Spleen (tissue), 11 donors: ENCODE data around the gene EWSR1. TPM values are rescaled to one million over a fixed set of nuclear protein-coding genes. Genes with fewer than 3 reads are reported as not detected.

Source experiments
- DNase-seq: peaks from one replicate; pipeline ENCODE4 v3.0.0-alpha.2; 2020
- H3K27ac ChIP-seq, 8 donors: fragments of 200-600 bp; sonication (generic) in 7 of 8; 1 replicate in 4 of 8; 2 replicates in 4 of 8; pipeline versions ENCODE4 v1.5.0 to v1.8.0; 2016 to 2021; ENCODE audit warnings: inconsistent platforms in 4 of 8, mild to moderate bottlenecking in 4 of 8, moderate library complexity in 1 of 8
- H3K27me3 ChIP-seq, 7 donors: fragments of 200-600 bp; sonication (generic) in 6 of 7; replicated peaks in 1 of 7; 1 replicate in 4 of 7; 2 replicates in 3 of 7; pipeline versions ENCODE4 v1.5.0 to v1.8.0; 2016 to 2021; ENCODE audit warnings: inconsistent platforms in 3 of 7, mild to moderate bottlenecking in 1 of 7
- H3K36me3 ChIP-seq, 6 donors: fragments of 200-600 bp; sonication (generic) in 5 of 6; 1 replicate in 4 of 6; 2 replicates in 2 of 6; pipeline versions ENCODE4 v1.5.0 to v1.8.0; 2016 to 2021; ENCODE audit warnings: inconsistent platforms in 2 of 6
- H3K4me1 ChIP-seq, 6 donors: fragments of 200-600 bp; sonication (generic) in 5 of 6; 1 replicate in 3 of 6; 2 replicates in 3 of 6; pipeline versions ENCODE4 v1.5.0 to v1.8.0; 2016 to 2021; ENCODE audit warnings: inconsistent platforms in 3 of 6
- H3K4me3 ChIP-seq, 8 donors: fragments of 200-600 bp; sonication (generic) in 7 of 8; 1 replicate in 4 of 8; 2 replicates in 4 of 8; pipeline versions ENCODE4 v1.5.0 to v1.8.0; 2016 to 2021; ENCODE audit warnings: inconsistent platforms in 4 of 8, mild to moderate bottlenecking in 4 of 8, moderate library complexity in 2 of 8
- H3K9me3 ChIP-seq, 8 donors: fragments of 200-600 bp; sonication (generic) in 7 of 8; 1 replicate in 4 of 8; 2 replicates in 4 of 8; pipeline versions ENCODE4 v1.5.0 to v1.8.0; 2016 to 2021; ENCODE audit warnings: inconsistent platforms in 4 of 8
- CTCF ChIP-seq, 11 experiments: fragments of 200-600 bp in 7 of 11; fragments of 450-650 bp in 4 of 11; sonication (generic) in 4 of 11; IDR thresholded peaks in 8 of 11; conservative IDR thresholded peaks in 3 of 11; 1 replicate in 7 of 11; 2 replicates in 4 of 11; pipeline versions ENCODE4 v1.4.0 to v1.8.0; 2016 to 2021; ENCODE audit warnings: antibody characterized with exemption in 11 of 11, inconsistent platforms in 4 of 11, mild to moderate bottlenecking in 1 of 11
- POLR2A ChIP-seq, 3 donors: fragments of 450-650 bp; IDR thresholded peaks; one replicate each; pipeline ENCODE4 v1.5.1; 2017; ENCODE audit warnings: antibody characterized with exemption in 3 of 3, mild to moderate bottlenecking in 1 of 3
- POLR2AphosphoS5 ChIP-seq, 3 donors: sonication (generic); formaldehyde crosslinking; IDR thresholded peaks; one replicate each; pipeline ENCODE4 v1.5.1; 2017; ENCODE audit warnings: antibody characterized with exemption in 3 of 3
- WGBS, 5 donors: extraction: QIAGEN DNeasy Blood & Tissue Kit in 3 of 5; methylation state at CpG; one replicate each; pipeline versions ENCODE4 v1.1.5 to v1.1.7; 2013 to 2018; 5-methylcytosine and 5-hydroxymethylcytosine counted together
- intact Hi-C: fragments of 100-400 bp; cut with DNase I; formaldehyde crosslinking; loops from one replicate; pipeline ENCODE4 v1.15.0; 2023; ENCODE audit warnings: low total_unique reads
- polyA plus RNA-seq, 3 donors: library from polyadenylated mRNA; stranded (reverse); fragments of 200-250 nt; gene quantifications; one replicate each; pipeline ENCODE4 v1.2.1, GENCODE V29; 2013
- total RNA-seq, 7 donors: library from RNA; depleted of rRNA in 3 of 7; stranded (reverse); fragments of >200 nt in 3 of 7; fragmentation: NEBNext Ultra II Directional in 4 of 7; extraction: Animal tissue kit (Norgen Biotek cat#: 25700) in 4 of 7; gene quantifications; one replicate each; pipeline versions ENCODE4 v1.1.0 to v1.2.1, GENCODE V29; 2016 to 2021
- donor health status: healthy with polysubstance abuse.
- donor health status: DM: no; HTN: no; CAD: no; lungs with moderate emphysema.
- donor health status: DM: no; HTN: no; CAD: no.
- donor health status: Bipolar disorder and iron deficiency.
- donor health status: healthy.
- donor health status: DM: no; HTN: no; CAD: no.
- donor health status: DM: yes; HTN: yes; CAD: no.

EWSR1 gene
- total and polyA plus RNA-seq, 10 donors: 127 to 282 (median 239) TPM

GRCh38 chr22:29226351-29226981 lies 41.6 kb upstream of the EWSR1 start:
- WGBS, 5 donors: 77 to 94% (median 86%) methylated on average over 9 to 11 of the region's 11 CpGs
- peak overlapping the region; percentile 63 to 87 (median 86) for H3K27ac ChIP-seq
- intact Hi-C loops: no loop called here
- peaks cover 15 to 52% (median 32%) of the 10 kb centered on the region in 6 donors for H3K4me1 ChIP-seq
- peak; percentile 58 for DNase-seq
- TF ChIP-seq CTCF (IDR thresholded peaks at IDR 0.05 in 8 of 11, conservative IDR thresholded peaks at IDR 0.05 in 3 of 11) (no peak), POLR2AphosphoS5 (IDR thresholded peaks at IDR 0.05) (no peak), POLR2A (IDR thresholded peaks at IDR 0.05) (no peak)
- H3K27me3 ChIP-seq: peaks cover 0 to 12% (median 0%) of the 10 kb centered on the region in 7 donors
- no peaks in the 10 kb centered on the region for H3K36me3 ChIP-seq
- H3K9me3 ChIP-seq: no peaks in the 10 kb centered on the region
- H3K4me3 ChIP-seq: no peak overlapping the region

- H3K27ac ChIP-seq: peak overlapping the region in 7 of 8 donors; percentile 69 to 92 (median 83)
- intact Hi-C loops: no loop called here
- peaks cover 12 to 42% (median 31%) of the 10 kb centered on the region in 6 donors for H3K4me1 ChIP-seq
- 84 to 93% (median 86%) methylated on average over 9 to 19 of the region's 19 CpGs for WGBS, 5 donors
- peak; percentile 69 for DNase-seq
- H3K27me3 ChIP-seq: peaks cover 0 to 3% (median 0%) of the 10 kb centered on the region in 7 donors
- H3K9me3 ChIP-seq: peaks cover 0 to 10% (median 7%) of the 10 kb centered on the region in 8 donors
- no peak overlapping the region for H3K4me3 ChIP-seq
- TF ChIP-seq POLR2AphosphoS5 (IDR thresholded peaks at IDR 0.05): peak in 1 of 3 donors; percentile 28
- TF ChIP-seq CTCF (IDR thresholded peaks at IDR 0.05 in 8 of 11, conservative IDR thresholded peaks at IDR 0.05 in 3 of 11): no peak
- TF ChIP-seq POLR2A (IDR thresholded peaks at IDR 0.05): no peak
- H3K36me3 ChIP-seq: no peaks in the 10 kb centered on the region
Observed at GRCh38 chr22:29230972-29231875, 36.8 kb upstream of the EWSR1 start.

- 59 to 72% (median 65%) methylated on average over 13 to 22 of the region's 22 CpGs for WGBS, 5 donors
- intact Hi-C loops: no loop called here
- Histone ChIP-seq H3K4me3 (no peak overlapping the region), H3K27ac (peak overlapping the region; percentile 60 to 92 (median 80)), H3K4me1 (peaks cover 12 to 33% (median 25%) of the 10 kb centered on the region in 6 donors), H3K36me3 (no peaks in the 10 kb centered on the region), H3K27me3 (no peaks in the 10 kb centered on the region), H3K9me3 (peaks cover 0 to 10% (median 8%) of the 10 kb centered on the region in 8 donors)
- peak; percentile 88 for DNase-seq
- TF ChIP-seq POLR2AphosphoS5 (IDR thresholded peaks at IDR 0.05) (peak; percentile 90 to 92 (median 92)), CTCF (IDR thresholded peaks at IDR 0.05 in 8 of 11, conservative IDR thresholded peaks at IDR 0.05 in 3 of 11) (no peak), POLR2A (IDR thresholded peaks at IDR 0.05) (no peak)
Observed at GRCh38 chr22:29231971-29232959, 35.8 kb upstream of the EWSR1 start.
